ENCODE measurements around the gene MRPL18.

GRCh38 chr6:159777240-159777904 is 12.9 kb upstream of the MRPL18 start:
- TF ChIP-seq CTCF (IDR thresholded peaks at IDR 0.05; ENCODE audit: insufficient read depth, low read depth, low read length) (no peak), EZH2 (IDR thresholded peaks at IDR 0.05; ENCODE audit: insufficient read depth, low read length) (no peak)

Measured in astrocyte (in vitro differentiated cells and primary cell).